WTC11 (cell line): ENCODE measurements around the gene ZC2HC1B. TPM values are rescaled to one million over a fixed set of nuclear protein-coding genes. Genes with fewer than 3 reads are reported as not detected.

Source experiments
- ATAC-seq: fragments of 200-7000 bp; cut with Tn5 transposase; 2 replicates; pipeline ENCODE4 v1.10.0; 2021; ENCODE audit warnings: mild to moderate bottlenecking, moderate library complexity
- CTCF ChIA-PET: fragments of 300-600 bp; sonication (Branson Sonifier 250); formaldehyde crosslinking; loops from one replicate; lab custom pipeline; 2021; ENCODE audit warnings: antibody characterized with exemption; lab: Charles Lee
- POLR2A ChIA-PET: fragments of 350-600 bp; sonication (Branson Sonifier 250); formaldehyde crosslinking; loops from one replicate; lab custom pipeline; 2021; ENCODE audit warnings: antibody characterized with exemption; lab: Charles Lee
- DNase-seq: peaks from one replicate; pipeline ENCODE4 v3.0.0; 2021; ENCODE audit warnings: low spot score
- H3K27ac Mint-ChIP-seq: 2 replicates; pipeline ENCODE4 v1.8.0; 2021; ENCODE audit warnings: mixed read lengths
- H3K27me3 Mint-ChIP-seq: 2 replicates; pipeline ENCODE4 v1.8.0; 2021; ENCODE audit warnings: low read depth, mild to moderate bottlenecking, moderate library complexity, mixed read lengths
- H3K36me3 Mint-ChIP-seq: 2 replicates; pipeline ENCODE4 v1.8.0; 2021; ENCODE audit warnings: mixed read lengths
- H3K4me1 Mint-ChIP-seq: 2 replicates; pipeline ENCODE4 v1.8.0; 2022; ENCODE audit warnings: mixed read lengths
- H3K4me3 Mint-ChIP-seq: 2 replicates; pipeline ENCODE4 v1.8.0; 2021; ENCODE audit warnings: mild to moderate bottlenecking, moderate library complexity, mixed read lengths
- H3K9me3 Mint-ChIP-seq: 2 replicates; pipeline ENCODE4 v1.8.0; 2021; ENCODE audit warnings: mixed read lengths
- TEAD4 ChIP-seq: sonication (generic); formaldehyde crosslinking; IDR thresholded peaks from 2 replicates; pipeline ENCODE4 v1.8.0; 2022; ENCODE audit warnings: mild to moderate bottlenecking, missing genetic modification reagents
- total RNA-seq: library from RNA; stranded (reverse); gene quantifications from 3 replicates; pipeline ENCODE4 v1.2.3, GENCODE V29; 2021
- TF ChIP-seq, protein P1 (sequence below): sonication (generic); formaldehyde crosslinking; conservative IDR thresholded peaks from 2 replicates; pipeline ENCODE4 v1.8.1; 2023; ENCODE audit warnings: mild to moderate bottlenecking, low read depth, missing genetic modification reagents, moderate library complexity
- TF ChIP-seq, protein P2 (sequence below): sonication (generic); formaldehyde crosslinking; IDR thresholded peaks from 2 replicates; pipeline ENCODE4 v1.8.1; 2022; ENCODE audit warnings: missing genetic modification reagents, borderline replicate concordance
- TF ChIP-seq, protein P3 (sequence below): sonication (generic); formaldehyde crosslinking; IDR thresholded peaks from 2 replicates; pipeline ENCODE4 v1.8.0; 2022; ENCODE audit warnings: missing genetic modification reagents
- TF ChIP-seq, protein P4 (sequence below): sonication (generic); formaldehyde crosslinking; IDR thresholded peaks from 2 replicates; pipeline ENCODE4 v1.8.0; 2023; ENCODE audit warnings: missing genetic modification reagents, mild to moderate bottlenecking, borderline replicate concordance

ZC2HC1B gene
- total RNA-seq, 1 experiment from 2014 or later = not detected

DNA sequence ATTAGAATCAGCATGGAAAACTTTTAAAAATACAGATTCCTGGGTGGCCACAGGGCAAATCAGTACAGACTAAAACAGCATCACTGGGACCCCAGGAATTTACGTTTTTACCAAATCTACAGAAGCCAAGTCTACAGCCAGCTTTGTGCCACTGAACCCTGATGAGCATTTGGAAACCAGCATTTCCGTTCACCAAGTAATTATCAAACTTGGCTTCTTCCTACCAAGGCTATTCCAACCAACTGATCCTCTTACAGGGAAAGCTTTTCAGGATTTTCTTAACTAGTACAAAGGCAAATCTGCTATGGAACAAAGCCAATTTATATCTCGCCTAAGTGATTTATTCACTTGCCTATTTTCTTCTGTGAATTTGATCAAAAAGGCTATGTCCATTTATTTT, 96.8 kb downstream of the ZC2HC1B start (continued):
- TF ChIP-seq, protein P1, sequence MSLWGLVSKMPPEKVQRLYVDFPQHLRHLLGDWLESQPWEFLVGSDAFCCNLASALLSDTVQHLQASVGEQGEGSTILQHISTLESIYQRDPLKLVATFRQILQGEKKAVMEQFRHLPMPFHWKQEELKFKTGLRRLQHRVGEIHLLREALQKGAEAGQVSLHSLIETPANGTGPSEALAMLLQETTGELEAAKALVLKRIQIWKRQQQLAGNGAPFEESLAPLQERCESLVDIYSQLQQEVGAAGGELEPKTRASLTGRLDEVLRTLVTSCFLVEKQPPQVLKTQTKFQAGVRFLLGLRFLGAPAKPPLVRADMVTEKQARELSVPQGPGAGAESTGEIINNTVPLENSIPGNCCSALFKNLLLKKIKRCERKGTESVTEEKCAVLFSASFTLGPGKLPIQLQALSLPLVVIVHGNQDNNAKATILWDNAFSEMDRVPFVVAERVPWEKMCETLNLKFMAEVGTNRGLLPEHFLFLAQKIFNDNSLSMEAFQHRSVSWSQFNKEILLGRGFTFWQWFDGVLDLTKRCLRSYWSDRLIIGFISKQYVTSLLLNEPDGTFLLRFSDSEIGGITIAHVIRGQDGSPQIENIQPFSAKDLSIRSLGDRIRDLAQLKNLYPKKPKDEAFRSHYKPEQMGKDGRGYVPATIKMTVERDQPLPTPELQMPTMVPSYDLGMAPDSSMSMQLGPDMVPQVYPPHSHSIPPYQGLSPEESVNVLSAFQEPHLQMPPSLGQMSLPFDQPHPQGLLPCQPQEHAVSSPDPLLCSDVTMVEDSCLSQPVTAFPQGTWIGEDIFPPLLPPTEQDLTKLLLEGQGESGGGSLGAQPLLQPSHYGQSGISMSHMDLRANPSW (CRISPR knock-in tag) = no peak
- TF ChIP-seq TEAD4 (CRISPR knock-in tag) = no peak
- TF ChIP-seq, all 79 proteins: peak for 0

GRCh38 chr6:143961886-143962878, 97.9 kb downstream of the ZC2HC1B start:
- H3K36me3 Mint-ChIP-seq = no peaks in the 10 kb centered on the region
- H3K4me1 Mint-ChIP-seq = peaks cover 88% of the 10 kb centered on the region
- H3K4me3 Mint-ChIP-seq = peak overlapping the region; percentile 14
- H3K27me3 Mint-ChIP-seq = no peaks in the 10 kb centered on the region
- TF ChIP-seq, protein P2, sequence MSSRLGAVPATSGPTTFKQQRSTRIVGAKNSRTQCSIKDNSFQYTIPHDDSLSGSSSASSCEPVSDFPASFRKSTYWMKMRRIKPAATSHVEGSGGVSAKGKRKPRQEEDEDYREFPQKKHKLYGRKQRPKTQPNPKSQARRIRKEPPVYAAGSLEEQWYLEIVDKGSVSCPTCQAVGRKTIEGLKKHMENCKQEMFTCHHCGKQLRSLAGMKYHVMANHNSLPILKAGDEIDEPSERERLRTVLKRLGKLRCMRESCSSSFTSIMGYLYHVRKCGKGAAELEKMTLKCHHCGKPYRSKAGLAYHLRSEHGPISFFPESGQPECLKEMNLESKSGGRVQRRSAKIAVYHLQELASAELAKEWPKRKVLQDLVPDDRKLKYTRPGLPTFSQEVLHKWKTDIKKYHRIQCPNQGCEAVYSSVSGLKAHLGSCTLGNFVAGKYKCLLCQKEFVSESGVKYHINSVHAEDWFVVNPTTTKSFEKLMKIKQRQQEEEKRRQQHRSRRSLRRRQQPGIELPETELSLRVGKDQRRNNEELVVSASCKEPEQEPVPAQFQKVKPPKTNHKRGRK (CRISPR knock-in tag) = no peak
- TF ChIP-seq, protein P3, sequence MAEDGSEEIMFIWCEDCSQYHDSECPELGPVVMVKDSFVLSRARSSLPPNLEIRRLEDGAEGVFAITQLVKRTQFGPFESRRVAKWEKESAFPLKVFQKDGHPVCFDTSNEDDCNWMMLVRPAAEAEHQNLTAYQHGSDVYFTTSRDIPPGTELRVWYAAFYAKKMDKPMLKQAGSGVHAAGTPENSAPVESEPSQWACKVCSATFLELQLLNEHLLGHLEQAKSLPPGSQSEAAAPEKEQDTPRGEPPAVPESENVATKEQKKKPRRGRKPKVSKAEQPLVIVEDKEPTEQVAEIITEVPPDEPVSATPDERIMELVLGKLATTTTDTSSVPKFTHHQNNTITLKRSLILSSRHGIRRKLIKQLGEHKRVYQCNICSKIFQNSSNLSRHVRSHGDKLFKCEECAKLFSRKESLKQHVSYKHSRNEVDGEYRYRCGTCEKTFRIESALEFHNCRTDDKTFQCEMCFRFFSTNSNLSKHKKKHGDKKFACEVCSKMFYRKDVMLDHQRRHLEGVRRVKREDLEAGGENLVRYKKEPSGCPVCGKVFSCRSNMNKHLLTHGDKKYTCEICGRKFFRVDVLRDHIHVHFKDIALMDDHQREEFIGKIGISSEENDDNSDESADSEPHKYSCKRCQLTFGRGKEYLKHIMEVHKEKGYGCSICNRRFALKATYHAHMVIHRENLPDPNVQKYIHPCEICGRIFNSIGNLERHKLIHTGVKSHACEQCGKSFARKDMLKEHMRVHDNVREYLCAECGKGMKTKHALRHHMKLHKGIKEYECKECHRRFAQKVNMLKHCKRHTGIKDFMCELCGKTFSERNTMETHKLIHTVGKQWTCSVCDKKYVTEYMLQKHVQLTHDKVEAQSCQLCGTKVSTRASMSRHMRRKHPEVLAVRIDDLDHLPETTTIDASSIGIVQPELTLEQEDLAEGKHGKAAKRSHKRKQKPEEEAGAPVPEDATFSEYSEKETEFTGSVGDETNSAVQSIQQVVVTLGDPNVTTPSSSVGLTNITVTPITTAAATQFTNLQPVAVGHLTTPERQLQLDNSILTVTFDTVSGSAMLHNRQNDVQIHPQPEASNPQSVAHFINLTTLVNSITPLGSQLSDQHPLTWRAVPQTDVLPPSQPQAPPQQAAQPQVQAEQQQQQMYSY = 0 out of 2 replicates have a peak, but pooled peaks have one; percentile 25
- TF ChIP-seq, protein P4, sequence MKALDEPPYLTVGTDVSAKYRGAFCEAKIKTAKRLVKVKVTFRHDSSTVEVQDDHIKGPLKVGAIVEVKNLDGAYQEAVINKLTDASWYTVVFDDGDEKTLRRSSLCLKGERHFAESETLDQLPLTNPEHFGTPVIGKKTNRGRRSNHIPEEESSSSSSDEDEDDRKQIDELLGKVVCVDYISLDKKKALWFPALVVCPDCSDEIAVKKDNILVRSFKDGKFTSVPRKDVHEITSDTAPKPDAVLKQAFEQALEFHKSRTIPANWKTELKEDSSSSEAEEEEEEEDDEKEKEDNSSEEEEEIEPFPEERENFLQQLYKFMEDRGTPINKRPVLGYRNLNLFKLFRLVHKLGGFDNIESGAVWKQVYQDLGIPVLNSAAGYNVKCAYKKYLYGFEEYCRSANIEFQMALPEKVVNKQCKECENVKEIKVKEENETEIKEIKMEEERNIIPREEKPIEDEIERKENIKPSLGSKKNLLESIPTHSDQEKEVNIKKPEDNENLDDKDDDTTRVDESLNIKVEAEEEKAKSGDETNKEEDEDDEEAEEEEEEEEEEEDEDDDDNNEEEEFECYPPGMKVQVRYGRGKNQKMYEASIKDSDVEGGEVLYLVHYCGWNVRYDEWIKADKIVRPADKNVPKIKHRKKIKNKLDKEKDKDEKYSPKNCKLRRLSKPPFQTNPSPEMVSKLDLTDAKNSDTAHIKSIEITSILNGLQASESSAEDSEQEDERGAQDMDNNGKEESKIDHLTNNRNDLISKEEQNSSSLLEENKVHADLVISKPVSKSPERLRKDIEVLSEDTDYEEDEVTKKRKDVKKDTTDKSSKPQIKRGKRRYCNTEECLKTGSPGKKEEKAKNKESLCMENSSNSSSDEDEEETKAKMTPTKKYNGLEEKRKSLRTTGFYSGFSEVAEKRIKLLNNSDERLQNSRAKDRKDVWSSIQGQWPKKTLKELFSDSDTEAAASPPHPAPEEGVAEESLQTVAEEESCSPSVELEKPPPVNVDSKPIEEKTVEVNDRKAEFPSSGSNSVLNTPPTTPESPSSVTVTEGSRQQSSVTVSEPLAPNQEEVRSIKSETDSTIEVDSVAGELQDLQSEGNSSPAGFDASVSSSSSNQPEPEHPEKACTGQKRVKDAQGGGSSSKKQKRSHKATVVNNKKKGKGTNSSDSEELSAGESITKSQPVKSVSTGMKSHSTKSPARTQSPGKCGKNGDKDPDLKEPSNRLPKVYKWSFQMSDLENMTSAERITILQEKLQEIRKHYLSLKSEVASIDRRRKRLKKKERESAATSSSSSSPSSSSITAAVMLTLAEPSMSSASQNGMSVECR (CRISPR knock-in tag) = no peak
- TF ChIP-seq, all 79 proteins: peak for 1
- Mint-ChIP-seq H3K9me3 (no peaks in the 10 kb centered on the region), H3K27ac (no peak overlapping the region)
- ChIA-PET CTCF (interaction anchor here (0.6 to 3.9 kb wide), 21 partner anchors 9 to 451 kb away, joined by 3 to 69 read pairs (median 4); partner anchors contain the start of gene FUCA2), POLR2A (interaction anchor here (1.1 kb wide), 1 partner anchor 11 kb away, joined by 3 read pairs; no protein-coding TSS in a partner anchor)
- DNase-seq = no peak
- no peak for ATAC-seq
